ENCODE data around the gene PCBP2.
A peak's percentile ranks its signal among the peaks of the same experiment; 100 is the strongest.
"Not testable (repeated sequence)": the region's sequence is repeated elsewhere in the genome, so short reads cannot be mapped to it uniquely, and the experiment has no call there.

PCBP2 gene

GRCh38 chr12:53474077-53474476 lies 22.2 kb downstream of the PCBP2 start:
- DNase-seq = no peak

GRCh38 chr12:53474819-53475218 lies 22.9 kb downstream of the PCBP2 start:
- peak; percentile 32 for DNase-seq

GRCh38 chr12:53476769-53477209 lies 24.9 kb downstream of the PCBP2 start:
- no peak for DNase-seq

- DNase-seq = no peak
These were observed 27.0 kb downstream of the PCBP2 start for GRCh38 chr12:53478865-53479264.

GRCh38 chr12:53479331-53479730 lies 27.4 kb downstream of the PCBP2 start:
- DNase-seq = no peak

- no peak for DNase-seq
These were observed 28.9 kb downstream of the PCBP2 start for GRCh38 chr12:53480491-53481442.

- not testable (repeated sequence) for DNase-seq
These were observed 29.6 kb downstream of the PCBP2 start for GRCh38 chr12:53481458-53481857.

- DNase-seq = peak; percentile 9
These were observed 30.2 kb downstream of the PCBP2 start for GRCh38 chr12:53481939-53482586.

GRCh38 chr12:53482626-53483168 lies 30.8 kb downstream of the PCBP2 start:
- DNase-seq = no peak

GRCh38 chr12:53483225-53483978 lies 31.5 kb downstream of the PCBP2 start:
- no peak for DNase-seq

- no peak for DNase-seq
These were observed 32.1 kb downstream of the PCBP2 start for GRCh38 chr12:53483979-53484377.

- DNase-seq = no peak
These were observed 33.0 kb downstream of the PCBP2 start for GRCh38 chr12:53484686-53485575.

- DNase-seq = no peak
These were observed 34.2 kb downstream of the PCBP2 start for GRCh38 chr12:53485955-53486735.

- DNase-seq = no peak
These were observed 35.0 kb downstream of the PCBP2 start for GRCh38 chr12:53486736-53487487.

GRCh38 chr12:53489242-53489864 lies 37.5 kb downstream of the PCBP2 start:
- DNase-seq = no peak

GRCh38 chr12:53492188-53492587 lies 40.3 kb downstream of the PCBP2 start:
- no peak for DNase-seq

- peak; percentile 75 for DNase-seq
These were observed 41.1 kb downstream of the PCBP2 start for GRCh38 chr12:53492830-53493609.

GRCh38 chr12:53493610-53494391 lies 41.9 kb downstream of the PCBP2 start:
- DNase-seq = no peak

Data from MV-4-11 (cell line).